CD4-positive, alpha-beta memory T cell (primary cell): ENCODE results near the gene PFKFB1. TPM values are rescaled to one million over a fixed set of nuclear protein-coding genes. Genes with fewer than 3 reads are reported as not detected.

Experiments
- CTCF ChIA-PET: fragments of 350-600 bp; sonication (Branson Sonifier 250); formaldehyde crosslinking; loops from one replicate; lab custom pipeline; 2021; ENCODE audit warnings: inconsistent platforms; ENCODE audit not compliant: partially characterized antibody; lab: Charles Lee
- POLR2A ChIA-PET: fragments of 350-600 bp; sonication (Branson Sonifier 250); formaldehyde crosslinking; loops from one replicate; lab custom pipeline; 2021; ENCODE audit not compliant: partially characterized antibody; lab: Charles Lee
- DNase-seq, 5 donors: peaks; one replicate each; pipeline versions ENCODE4 v3.0.0 to v3.0.0-alpha.2; 2020 to 2022; ENCODE audit warnings: mixed read lengths in 1 of 5
- H3K27ac ChIP-seq: one replicate; pipeline ENCODE4 v1.7.0; 2013; ENCODE audit warnings: low read depth, low read length
- H3K27me3 ChIP-seq: 2 replicates; pipeline ENCODE4 v1.7.0; 2013; ENCODE audit warnings: mild to moderate bottlenecking, low read length, moderate library complexity; ENCODE audit not compliant: insufficient read depth
- H3K36me3 ChIP-seq: 2 replicates; pipeline ENCODE4 v1.7.0; 2013; ENCODE audit warnings: mild to moderate bottlenecking, low read length, moderate library complexity; ENCODE audit not compliant: insufficient read depth
- H3K4me1 ChIP-seq: 2 replicates; pipeline ENCODE4 v1.7.0; 2013; ENCODE audit warnings: mild to moderate bottlenecking, low read length, moderate library complexity; ENCODE audit not compliant: insufficient read depth
- H3K4me3 ChIP-seq, 2 donors: one replicate each; pipeline ENCODE4 v1.7.0; 2013; ENCODE audit warnings: low read length in 2 of 2, mild to moderate bottlenecking in 1 of 2
- H3K9me3 ChIP-seq, 2 donors: one replicate each; pipeline ENCODE4 v1.7.0; 2013; ENCODE audit warnings: low read length in 2 of 2, control low read depth in 1 of 2; ENCODE audit not compliant: control insufficient read depth in 1 of 2
- H3K27ac Mint-ChIP-seq, 7 donors: one replicate each; pipeline ENCODE4 v1.8.0; 2020 to 2021; ENCODE audit warnings: mixed read lengths in 7 of 7, mild to moderate bottlenecking in 6 of 7, inconsistent platforms in 3 of 7, moderate library complexity in 3 of 7
- H3K27me3 Mint-ChIP-seq, 2 donors: one replicate each; pipeline ENCODE4 v1.8.0; 2020 to 2021; ENCODE audit warnings: mixed read lengths in 2 of 2
- H3K36me3 Mint-ChIP-seq, 2 donors: one replicate each; pipeline ENCODE4 v1.8.0; 2020 to 2021; ENCODE audit warnings: mixed read lengths in 2 of 2, inconsistent platforms in 1 of 2, mild to moderate bottlenecking in 1 of 2
- H3K4me1 Mint-ChIP-seq, 4 donors: one replicate each; pipeline ENCODE4 v1.8.0; 2020 to 2021; ENCODE audit warnings: mixed read lengths in 4 of 4, mild to moderate bottlenecking in 1 of 4
- H3K4me3 Mint-ChIP-seq, 8 donors: one replicate each; pipeline ENCODE4 v1.8.0; 2020 to 2021; ENCODE audit warnings: mixed read lengths in 8 of 8, mild to moderate bottlenecking in 7 of 8, moderate library complexity in 6 of 8, inconsistent platforms in 3 of 8
- H3K9me3 Mint-ChIP-seq, 8 donors: one replicate each; pipeline ENCODE4 v1.8.0; 2020 to 2021; ENCODE audit warnings: mixed read lengths in 8 of 8, mild to moderate bottlenecking in 5 of 8, inconsistent platforms in 3 of 8, moderate library complexity in 1 of 8
- intact Hi-C: fragments of 100-400 bp; cut with micrococcal nuclease; formaldehyde crosslinking; loops from one replicate; pipeline ENCODE4 v1.15.1; 2023
- polyA plus RNA-seq, 2 donors: library from polyadenylated mRNA; unstranded; fragments of 300-500 nt; fragmentation: Illumina TruSeq; gene quantifications; one replicate each; pipeline ENCODE4 v1.2.3, GENCODE V29; 2021
- total RNA-seq, 2 experiments: library from RNA; stranded (reverse); gene quantifications; one replicate each; pipeline ENCODE4 v1.2.3, GENCODE V29; 2021

Gene PFKFB1
- total and polyA plus RNA-seq, 4 experiments from 2014 or later = 0.35 to 0.78 TPM; not detected in 2

DNA sequence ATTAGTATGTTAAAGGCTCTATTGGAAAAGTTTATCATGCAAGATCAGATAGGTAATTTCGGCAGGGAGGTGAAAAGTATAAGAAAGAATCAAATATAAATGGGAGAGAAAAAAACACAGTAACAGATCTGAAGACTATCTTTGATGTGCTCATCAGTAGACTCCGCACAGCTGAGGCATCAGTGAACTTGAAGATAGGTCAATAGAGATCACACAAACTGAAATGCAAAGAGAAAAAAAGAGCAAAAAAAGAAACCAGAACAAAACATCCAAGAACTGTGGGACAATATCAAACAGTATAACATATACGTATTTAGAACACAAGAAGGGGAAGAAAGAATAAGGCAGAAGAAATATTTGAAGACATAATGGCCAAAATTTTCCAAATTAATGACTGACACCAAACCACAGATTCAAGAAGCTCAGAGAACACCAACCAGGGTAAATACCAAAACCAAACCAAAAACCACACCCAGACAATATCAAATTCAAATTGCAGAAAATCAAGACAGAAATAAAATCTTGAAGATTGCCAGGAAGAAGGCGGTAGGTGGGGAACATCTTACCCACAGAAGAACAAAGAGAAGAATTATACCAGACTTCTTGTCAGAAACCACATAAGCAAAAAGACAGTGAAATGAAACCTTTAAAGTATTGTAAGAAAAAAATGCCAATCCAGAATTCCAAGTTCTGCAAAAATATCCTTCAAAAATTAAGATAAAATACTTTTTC, 29.1 kb downstream of the PFKFB1 start:
- H3K9me3 ChIP-seq = no peaks in the 10 kb centered on the region
- H3K4me1 ChIP-seq = peaks cover 5% of the 10 kb centered on the region
- H3K27ac ChIP-seq = no peak overlapping the region
- H3K27me3 Mint-ChIP-seq = peaks cover 0 to 1% of the 10 kb centered on the region in 2 donors
- no peak overlapping the region for H3K4me3 ChIP-seq
- H3K9me3 Mint-ChIP-seq = peaks cover 0 to 5% (median 0%) of the 10 kb centered on the region in 8 donors
- peak in 4 of 5 donors; percentile 9 to 18 (median 12) for DNase-seq
- H3K36me3 Mint-ChIP-seq = no peaks in the 10 kb centered on the region
- ChIA-PET POLR2A (no interaction called here), CTCF (no interaction called here)
- no peaks in the 10 kb centered on the region for H3K36me3 ChIP-seq
- no peaks in the 10 kb centered on the region for H3K27me3 ChIP-seq
- peaks cover 11 to 23% (median 13%) of the 10 kb centered on the region in 4 donors for H3K4me1 Mint-ChIP-seq
- H3K4me3 Mint-ChIP-seq = peak overlapping the region in 7 of 8 donors; percentile 14 to 74 (median 52)
- intact Hi-C loops = no loop called here
- H3K27ac Mint-ChIP-seq = peak overlapping the region in 6 of 7 donors; percentile 15 to 84 (median 44)

DNA sequence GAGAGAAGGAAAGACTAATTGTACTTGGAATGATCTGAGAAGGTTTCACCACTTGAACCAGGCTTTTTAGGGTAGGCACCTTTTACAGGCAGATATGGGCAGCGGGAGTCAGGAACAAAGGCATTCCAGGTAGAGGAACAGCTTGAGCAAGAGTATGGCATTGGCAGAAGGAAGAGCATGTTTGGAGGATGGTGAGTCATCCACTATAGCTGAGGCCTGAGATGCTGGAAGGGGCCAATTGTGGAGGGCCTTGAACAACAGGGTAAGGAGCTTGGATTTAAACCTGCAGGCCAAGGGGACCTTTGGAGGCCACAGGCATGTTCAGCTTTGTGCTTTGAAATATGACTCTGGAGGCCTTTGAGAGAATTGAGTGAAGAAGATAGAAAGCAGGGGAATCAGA, 32.2 kb downstream of the PFKFB1 start:
- no peak for DNase-seq
- Mint-ChIP-seq H3K9me3 (no peaks in the 10 kb centered on the region), H3K27me3 (peaks cover 0 to 1% of the 10 kb centered on the region in 2 donors), H3K36me3 (no peaks in the 10 kb centered on the region), H3K4me1 (peaks cover 11 to 23% (median 12%) of the 10 kb centered on the region in 4 donors), H3K4me3 (no peak overlapping the region), H3K27ac (no peak overlapping the region)
- intact Hi-C loops = no loop called here
- H3K9me3 ChIP-seq = no peaks in the 10 kb centered on the region
- no peak overlapping the region for H3K27ac ChIP-seq
- no peaks in the 10 kb centered on the region for H3K27me3 ChIP-seq
- ChIA-PET CTCF (no interaction called here), POLR2A (no interaction called here)
- H3K4me1 ChIP-seq = peaks cover 5% of the 10 kb centered on the region
- H3K4me3 ChIP-seq = no peak overlapping the region
- no peaks in the 10 kb centered on the region for H3K36me3 ChIP-seq

DNA sequence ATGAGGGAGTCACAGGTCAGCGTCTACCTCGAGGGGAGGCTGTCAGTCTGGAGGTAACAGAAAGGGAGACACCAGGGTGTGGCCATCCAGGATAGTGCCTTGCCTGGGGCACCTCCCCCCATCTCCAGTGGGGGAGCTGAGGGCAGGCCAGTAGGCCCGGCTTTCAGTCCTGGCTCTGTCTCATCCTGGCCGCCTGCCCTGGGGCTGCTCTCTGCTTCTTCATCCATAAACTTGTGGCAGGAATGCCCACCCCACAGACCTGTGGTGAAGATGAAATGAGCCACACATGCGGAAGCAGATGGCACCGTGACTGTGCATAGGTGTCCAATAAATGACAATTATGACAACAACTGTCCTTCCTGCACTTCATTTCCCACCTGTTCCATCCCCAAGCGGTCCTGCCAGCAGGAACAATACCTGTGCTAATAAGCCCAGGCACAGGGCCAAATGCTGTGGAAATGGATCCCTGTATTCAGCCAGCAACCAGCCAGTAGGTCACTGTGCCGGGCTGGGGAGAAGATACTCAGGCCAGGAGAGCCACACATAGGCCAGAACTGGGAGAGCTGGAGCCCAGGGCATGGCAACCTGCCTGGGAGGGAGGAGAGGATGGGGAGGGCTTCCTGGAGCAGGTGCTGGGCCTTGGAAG, 43.1 kb downstream of the PFKFB1 start:
- ChIA-PET CTCF (no interaction called here), POLR2A (no interaction called here)
- H3K9me3 ChIP-seq = no peaks in the 10 kb centered on the region
- H3K9me3 Mint-ChIP-seq = no peaks in the 10 kb centered on the region
- H3K4me1 ChIP-seq = no peaks in the 10 kb centered on the region
- H3K27ac Mint-ChIP-seq = no peak overlapping the region
- H3K4me1 Mint-ChIP-seq = peaks cover 0 to 1% (median 0%) of the 10 kb centered on the region in 4 donors
- H3K36me3 ChIP-seq = no peaks in the 10 kb centered on the region
- no peak overlapping the region for H3K27ac ChIP-seq
- intact Hi-C loops = no loop called here
- H3K36me3 Mint-ChIP-seq = no peaks in the 10 kb centered on the region
- H3K27me3 Mint-ChIP-seq = no peaks in the 10 kb centered on the region
- H3K4me3 Mint-ChIP-seq = no peak overlapping the region
- no peak for DNase-seq
- H3K27me3 ChIP-seq = no peaks in the 10 kb centered on the region
- H3K4me3 ChIP-seq = no peak overlapping the region

DNA sequence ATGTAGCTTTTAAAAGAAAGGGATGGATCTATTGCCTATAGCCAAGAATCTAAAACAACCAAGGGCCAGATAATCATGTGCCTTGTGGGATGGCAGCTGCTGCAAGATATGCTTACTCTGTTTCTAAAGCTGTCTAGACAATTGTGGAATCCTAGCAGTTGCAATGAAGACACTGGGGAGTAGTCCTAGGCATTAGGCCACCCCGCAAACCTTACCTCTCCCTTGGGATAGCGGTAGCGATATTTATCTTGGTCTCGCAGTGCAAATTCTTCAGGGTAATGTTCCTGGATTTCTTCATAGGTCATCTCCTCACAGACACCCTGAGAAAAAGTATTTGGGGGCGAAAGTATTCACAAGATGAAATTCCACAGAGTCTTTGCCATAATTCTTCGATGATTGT, 48.8 kb downstream of the PFKFB1 start:
- Mint-ChIP-seq H3K4me1 (peaks cover 0 to 1% (median 0%) of the 10 kb centered on the region in 4 donors), H3K9me3 (no peaks in the 10 kb centered on the region), H3K27me3 (no peaks in the 10 kb centered on the region), H3K27ac (no peak overlapping the region), H3K36me3 (no peaks in the 10 kb centered on the region), H3K4me3 (no peak overlapping the region)
- H3K4me1 ChIP-seq = no peaks in the 10 kb centered on the region
- no peak overlapping the region for H3K27ac ChIP-seq
- POLR2A ChIA-PET = no interaction called here
- no peak overlapping the region for H3K4me3 ChIP-seq
- H3K9me3 ChIP-seq = no peaks in the 10 kb centered on the region
- no peak for DNase-seq
- no peaks in the 10 kb centered on the region for H3K27me3 ChIP-seq
- intact Hi-C loops = no loop called here
- H3K36me3 ChIP-seq = no peaks in the 10 kb centered on the region
- CTCF ChIA-PET = no interaction called here

DNA sequence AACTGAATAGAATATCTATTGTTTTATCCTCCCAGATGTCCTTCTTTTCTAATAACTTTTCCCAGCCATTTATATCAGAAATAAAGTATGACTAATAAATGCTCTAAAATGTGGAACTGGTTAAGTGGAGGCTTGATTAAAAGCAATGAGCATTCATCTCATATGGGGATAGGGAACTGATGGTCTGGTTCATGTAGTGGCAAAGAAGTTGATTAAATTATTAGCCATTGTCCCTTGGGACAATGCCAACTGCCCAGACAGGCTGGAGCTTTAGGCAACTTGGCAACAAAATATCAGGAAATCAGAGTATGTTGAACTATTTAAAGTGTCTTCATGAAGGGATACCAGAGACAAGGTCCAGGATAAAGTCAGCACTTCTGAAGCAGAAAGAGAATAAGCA, 49.2 kb downstream of the PFKFB1 start:
- Histone ChIP-seq H3K4me1 (no peaks in the 10 kb centered on the region), H3K27ac (no peak overlapping the region), H3K36me3 (no peaks in the 10 kb centered on the region), H3K9me3 (no peaks in the 10 kb centered on the region), H3K27me3 (no peaks in the 10 kb centered on the region), H3K4me3 (no peak overlapping the region)
- intact Hi-C loops = no loop called here
- POLR2A ChIA-PET = no interaction called here
- no peak overlapping the region for H3K4me3 Mint-ChIP-seq
- DNase-seq = no peak
- CTCF ChIA-PET = no interaction called here
- H3K4me1 Mint-ChIP-seq = peaks cover 0 to 1% (median 0%) of the 10 kb centered on the region in 4 donors
- H3K9me3 Mint-ChIP-seq = no peaks in the 10 kb centered on the region
- no peaks in the 10 kb centered on the region for H3K36me3 Mint-ChIP-seq
- H3K27ac Mint-ChIP-seq = no peak overlapping the region
- H3K27me3 Mint-ChIP-seq = no peaks in the 10 kb centered on the region

DNA sequence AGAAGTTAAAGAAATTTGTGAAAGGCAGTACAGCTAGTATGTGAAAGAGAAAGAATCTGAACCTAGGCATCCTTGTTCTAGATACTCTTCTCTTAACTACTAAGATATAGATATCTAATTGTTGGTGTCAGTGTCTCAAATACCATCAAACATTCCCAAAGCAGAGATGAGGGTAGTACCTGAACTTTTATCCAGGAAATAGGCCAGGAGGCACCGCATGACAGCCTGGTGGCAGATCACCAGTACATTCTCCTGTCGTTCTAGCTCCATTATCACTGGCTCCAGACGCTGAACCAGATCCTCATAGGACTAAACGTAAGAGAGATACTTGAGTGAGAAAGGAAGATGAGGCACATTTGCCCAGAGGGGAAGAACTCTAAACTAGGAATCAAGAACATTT, 56.6 kb downstream of the PFKFB1 start:
- Histone ChIP-seq H3K4me1 (no peaks in the 10 kb centered on the region), H3K27ac (no peak overlapping the region), H3K27me3 (no peaks in the 10 kb centered on the region), H3K9me3 (no peaks in the 10 kb centered on the region), H3K36me3 (no peaks in the 10 kb centered on the region), H3K4me3 (no peak overlapping the region)
- no peaks in the 10 kb centered on the region for H3K36me3 Mint-ChIP-seq
- no peak for DNase-seq
- peaks cover 0 to 2% (median 0%) of the 10 kb centered on the region in 8 donors for H3K9me3 Mint-ChIP-seq
- intact Hi-C loops = no loop called here
- no peak overlapping the region for H3K27ac Mint-ChIP-seq
- ChIA-PET POLR2A (no interaction called here), CTCF (no interaction called here)
- H3K4me1 Mint-ChIP-seq = no peaks in the 10 kb centered on the region
- H3K27me3 Mint-ChIP-seq = no peaks in the 10 kb centered on the region
- H3K4me3 Mint-ChIP-seq = no peak overlapping the region

DNA sequence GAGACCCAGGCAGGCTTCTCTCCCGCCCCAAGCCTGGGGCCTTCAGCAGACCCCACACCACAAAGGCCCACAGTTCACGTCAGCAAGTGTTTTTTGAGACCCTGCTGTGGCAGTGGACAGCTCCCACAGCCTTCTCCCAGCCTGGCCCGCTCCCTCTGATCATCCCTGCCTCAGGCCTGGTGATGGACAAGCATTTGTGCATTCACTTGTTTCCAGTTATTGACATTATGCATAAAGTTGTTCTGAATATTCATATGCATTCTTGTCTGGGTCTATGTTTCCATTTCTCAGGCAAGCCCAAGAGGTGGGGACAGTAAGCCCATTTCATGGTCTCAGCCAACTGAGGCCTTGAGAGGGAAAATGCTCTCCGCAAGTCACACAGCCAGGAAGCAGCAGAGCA, 58.7 kb downstream of the PFKFB1 start:
- Mint-ChIP-seq H3K36me3 (no peaks in the 10 kb centered on the region), H3K27me3 (no peaks in the 10 kb centered on the region), H3K4me3 (no peak overlapping the region), H3K4me1 (no peaks in the 10 kb centered on the region), H3K27ac (no peak overlapping the region), H3K9me3 (peaks cover 0 to 2% (median 0%) of the 10 kb centered on the region in 8 donors)
- Histone ChIP-seq H3K9me3 (no peaks in the 10 kb centered on the region), H3K27me3 (no peaks in the 10 kb centered on the region), H3K4me3 (no peak overlapping the region), H3K4me1 (no peaks in the 10 kb centered on the region), H3K27ac (no peak overlapping the region), H3K36me3 (no peaks in the 10 kb centered on the region)
- ChIA-PET CTCF (no interaction called here), POLR2A (no interaction called here)
- intact Hi-C loops = no loop called here
- DNase-seq = no peak
